Germinal center (tissue), 1 donor: Measurements from ENCODE around the gene SECTM1.
A peak's percentile ranks its signal among the peaks of the same experiment; 100 is the strongest.

Source experiments
- DNase-seq: peaks from one replicate; pipeline ENCODE4 v3.0.0; 2012; ENCODE audit warnings: mixed read lengths, low spot score

Gene SECTM1

DNA sequence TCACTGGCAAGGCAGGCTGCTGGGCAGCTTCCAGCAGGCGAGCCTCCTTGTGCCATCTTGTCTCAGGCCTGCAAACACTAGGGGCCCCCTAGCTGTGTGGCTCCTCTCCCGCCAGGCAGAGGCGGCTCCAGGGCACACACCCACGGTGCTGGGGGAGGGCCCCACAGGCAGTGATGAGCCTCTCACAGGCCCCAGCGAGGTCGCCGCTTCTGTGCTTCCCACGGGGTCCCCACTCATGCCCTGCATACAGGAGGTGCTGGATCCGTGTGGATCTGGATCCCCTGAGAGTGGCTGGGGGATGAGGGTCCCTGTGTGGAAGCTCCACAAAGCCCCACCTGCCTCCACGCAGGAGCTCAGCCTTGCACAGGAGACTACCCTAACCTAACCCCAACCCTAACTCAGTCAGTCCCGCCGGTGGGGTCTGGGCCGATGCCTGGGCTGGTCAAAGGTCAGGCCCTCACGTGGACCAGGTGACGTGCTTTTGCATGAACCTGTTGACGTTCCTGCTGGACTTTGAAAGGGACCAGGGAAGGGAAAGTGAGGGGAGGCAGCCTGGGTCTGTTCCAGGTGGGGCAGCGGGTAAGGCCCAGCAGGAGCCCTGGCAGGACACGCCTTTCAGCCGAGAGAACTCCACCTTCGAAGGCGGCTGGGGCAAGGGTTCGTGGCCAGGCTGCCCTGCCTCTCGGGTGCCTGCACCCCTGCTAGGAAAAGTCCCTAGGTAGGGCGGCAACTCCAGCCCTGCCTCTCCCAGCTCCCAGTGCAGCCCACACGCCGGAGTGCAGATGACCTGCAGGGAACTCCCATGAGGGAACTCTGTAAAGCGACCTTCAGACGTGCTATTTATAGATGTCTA lies 5.2 kb downstream of the SECTM1 start:
- no peak for DNase-seq

DNA sequence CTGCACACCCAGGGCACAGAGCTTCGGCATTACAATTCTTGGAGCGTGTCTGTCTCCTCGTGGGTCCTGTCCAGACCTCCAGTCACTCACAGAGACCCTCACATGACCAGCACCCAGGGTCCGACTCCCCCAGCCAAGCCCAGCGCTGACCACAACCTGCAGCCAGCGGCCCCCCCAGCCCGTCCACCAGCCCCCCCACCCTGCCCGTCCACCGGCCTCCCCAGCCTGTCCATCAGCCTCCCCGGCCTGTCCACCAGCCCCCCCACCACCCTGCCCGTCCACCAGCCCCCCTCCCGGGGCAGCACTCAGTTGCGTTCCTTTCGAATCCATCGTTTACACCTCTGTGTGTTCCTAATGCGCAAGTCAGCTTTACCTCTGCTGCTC lies 5.8 kb downstream of the SECTM1 start:
- DNase-seq, result no peak

GRCh38 chr17:82327289-82327688 lies 6.3 kb downstream of the SECTM1 start:
- DNase-seq, result no peak

DNA sequence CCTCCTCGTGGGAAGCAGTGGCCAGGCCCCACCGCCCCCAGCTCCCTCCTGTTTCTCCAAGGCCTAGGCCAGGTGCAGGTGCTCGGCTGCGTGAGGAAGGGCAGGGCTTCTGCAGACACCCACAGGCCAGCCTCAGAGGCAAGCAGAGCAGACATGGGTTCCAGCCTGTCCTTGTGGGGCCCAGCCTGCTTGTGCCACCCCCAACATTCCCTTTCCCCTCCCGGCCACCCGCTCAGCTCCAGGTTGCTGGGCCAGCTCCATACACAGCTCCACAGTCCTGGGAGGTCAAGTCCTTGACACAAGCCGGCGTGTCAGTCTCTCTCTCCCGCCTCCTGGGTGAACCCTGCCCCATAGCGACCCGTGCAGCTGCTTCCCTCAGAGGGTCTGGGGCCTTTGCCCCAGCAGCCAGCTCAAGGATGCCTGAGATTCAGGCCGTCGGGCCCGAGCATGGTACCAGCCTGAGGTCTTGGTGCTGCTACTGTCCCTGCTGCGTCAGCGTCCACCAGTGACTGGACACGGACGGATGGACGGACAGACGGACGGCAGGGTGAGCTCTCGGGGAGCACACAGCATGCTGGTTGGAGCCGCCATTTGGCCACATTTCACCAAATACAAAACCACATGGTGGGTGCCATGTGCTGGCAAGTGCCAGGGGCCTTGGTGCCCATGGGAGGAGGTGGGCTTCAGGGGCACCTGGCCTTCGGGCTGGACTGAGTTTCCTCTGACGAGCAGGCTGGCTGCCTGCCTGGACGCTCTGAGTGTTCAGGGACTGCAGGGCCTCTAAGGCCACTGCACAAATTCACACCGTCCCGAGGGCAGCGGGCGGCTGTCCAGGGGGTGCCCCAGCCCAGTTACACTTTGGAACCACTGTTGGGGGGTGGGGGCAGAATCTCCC lies 8.0 kb downstream of the SECTM1 start:
- no peak for DNase-seq

DNA sequence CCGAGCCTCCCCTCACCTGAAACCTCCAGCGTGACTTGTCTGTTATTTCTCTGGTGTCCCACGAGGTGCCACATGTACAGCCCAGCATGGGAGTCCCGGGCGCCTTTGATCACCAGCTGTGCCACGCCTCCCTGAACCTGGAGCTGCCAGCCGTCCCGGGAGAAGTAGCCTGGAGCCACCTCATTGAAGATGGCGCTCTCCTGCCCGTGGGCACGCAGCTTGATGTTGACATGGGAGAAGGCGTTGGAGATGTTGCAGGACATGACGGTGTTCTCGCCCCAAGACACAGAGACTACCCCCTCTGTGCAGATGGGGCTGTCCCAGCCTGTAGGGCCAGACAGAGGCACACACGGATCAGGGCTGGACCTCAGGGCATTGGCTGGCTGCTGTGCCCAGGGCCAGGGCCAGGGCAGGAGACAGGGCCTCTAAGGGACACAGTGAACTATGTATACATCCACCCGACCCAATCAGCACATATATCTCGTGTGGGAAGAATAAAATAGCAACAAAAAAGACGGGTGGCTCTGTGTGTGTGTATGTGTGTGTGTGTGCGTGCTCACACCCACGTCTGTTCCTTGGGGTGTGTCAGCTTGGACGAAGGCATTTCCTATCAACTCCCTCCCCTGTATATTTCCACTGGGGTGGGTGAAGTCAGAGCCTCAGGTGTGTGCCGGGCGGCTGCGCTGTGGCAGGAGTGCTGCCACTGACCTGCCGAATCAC lies 8.8 kb downstream of the SECTM1 start:
- DNase-seq, result no peak

GRCh38 chr17:82323514-82324234 lies 9.9 kb downstream of the SECTM1 start:
- DNase-seq, result no peak

DNA sequence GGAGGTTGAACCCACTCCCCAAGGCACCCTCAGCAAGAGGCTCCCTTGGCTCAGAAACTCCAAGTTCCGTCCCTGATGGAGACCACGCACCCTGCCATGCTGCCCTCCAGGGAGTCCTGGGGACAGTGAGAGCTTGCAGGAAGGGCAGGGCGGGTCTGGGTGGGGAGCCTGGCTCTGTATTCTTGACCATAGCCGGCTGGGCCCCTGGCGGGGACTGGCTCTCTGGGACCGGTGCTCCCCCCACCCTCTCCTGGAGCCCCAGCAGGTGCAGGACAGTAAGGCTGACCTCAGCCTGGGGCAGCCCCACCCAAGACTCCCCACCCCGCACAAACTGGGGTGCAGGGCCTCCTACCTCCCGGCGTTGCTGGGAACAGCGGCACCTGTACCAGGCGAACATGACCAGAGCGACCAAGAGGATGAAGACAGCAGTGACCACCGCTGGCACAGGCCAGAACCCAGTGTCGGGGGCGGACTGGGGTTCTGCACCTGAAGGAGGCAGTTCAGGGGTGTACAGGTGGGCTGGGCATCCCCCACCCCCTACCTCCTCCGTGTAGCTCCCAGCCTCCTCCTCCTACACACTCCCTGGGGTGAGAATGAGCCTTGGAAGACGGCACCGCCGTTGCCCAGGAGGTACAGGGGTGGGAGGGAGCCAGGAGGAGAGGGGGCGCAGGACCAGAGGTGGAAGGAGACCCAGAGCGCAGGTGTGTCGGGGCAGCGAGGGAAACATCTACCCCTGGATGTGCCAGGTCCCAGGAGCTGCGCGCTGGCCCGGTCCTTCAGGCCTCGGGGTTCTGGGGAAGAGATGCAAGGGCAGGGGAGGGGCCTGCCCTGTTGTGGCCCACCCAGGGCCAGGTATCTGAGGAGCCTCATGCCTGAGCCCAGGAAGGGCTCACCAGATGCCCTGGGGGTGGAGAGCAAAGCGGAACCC lies 10.8 kb downstream of the SECTM1 start:
- DNase-seq, result no peak

DNA sequence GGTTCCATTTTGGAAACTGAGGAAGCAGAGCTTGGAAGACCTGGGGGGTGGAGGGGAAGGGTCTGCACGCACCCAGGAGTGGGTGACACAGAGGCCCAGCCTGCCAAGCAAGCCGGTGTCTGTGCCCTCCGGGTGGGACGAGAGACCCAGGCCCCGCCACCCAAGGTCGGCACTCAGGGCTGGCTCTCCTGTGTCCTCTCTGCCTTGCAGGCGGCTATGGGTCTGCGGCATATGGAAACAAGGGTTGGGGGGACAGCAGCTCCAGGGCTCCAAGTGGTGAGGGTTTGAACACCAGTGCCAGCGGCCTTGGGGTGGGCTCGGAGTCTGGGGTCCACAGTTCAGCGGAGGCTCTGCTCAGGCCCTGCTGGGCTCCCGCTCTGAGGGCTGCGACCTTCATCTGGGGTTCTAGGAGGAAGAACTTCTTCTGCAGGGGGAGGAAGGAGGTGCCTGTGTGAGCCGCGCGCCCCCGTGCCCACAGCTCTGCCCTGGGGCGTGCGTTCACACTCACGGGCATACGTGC lies 11.6 kb downstream of the SECTM1 start:
- no peak for DNase-seq

DNA sequence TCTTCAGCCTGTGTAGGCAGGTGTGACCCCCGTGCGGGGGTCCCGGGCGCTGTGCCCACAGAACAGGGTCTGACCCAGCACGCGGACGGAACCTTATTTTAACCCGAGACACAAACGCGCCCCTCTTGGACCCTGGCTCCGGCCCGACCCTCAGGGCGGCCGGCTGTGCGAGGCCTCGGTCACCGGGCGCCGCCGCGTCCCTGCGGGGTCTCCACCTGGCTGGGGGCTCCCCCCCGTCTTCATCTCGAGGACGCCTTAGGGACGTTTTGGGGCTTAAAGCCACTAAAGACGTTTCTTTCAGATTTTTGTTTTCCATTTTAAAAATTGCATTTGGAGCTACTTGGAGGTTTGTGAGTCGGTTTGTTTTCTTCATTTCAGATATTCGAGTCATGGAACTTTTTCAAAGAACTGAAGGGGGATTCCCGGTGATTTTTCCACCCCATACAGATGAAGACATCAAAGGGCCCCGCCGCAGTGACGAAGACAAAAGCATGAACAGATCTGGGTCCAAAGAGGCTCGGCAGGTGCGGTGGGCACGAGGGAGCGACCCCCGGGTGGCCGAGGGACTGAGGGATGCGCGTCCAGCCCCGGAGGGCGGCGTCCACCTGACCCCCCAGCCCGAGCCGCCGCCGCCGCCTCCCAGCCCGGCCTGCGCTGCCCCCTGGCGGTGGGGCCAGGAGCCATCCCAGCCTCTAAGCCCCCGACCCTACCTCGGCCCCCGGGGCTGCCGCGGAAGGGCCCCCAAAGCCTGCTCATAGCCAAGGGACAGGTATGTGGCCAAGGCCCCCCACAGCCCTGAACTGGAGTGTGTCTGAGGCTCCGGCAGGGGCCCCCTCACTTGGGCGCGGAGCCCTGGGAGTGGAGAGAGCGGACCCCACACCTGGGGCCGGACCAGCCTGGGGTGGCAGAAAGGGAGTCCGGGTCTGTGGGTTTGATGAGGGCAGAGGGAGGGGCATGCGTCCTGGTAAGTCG lies 12.3 kb downstream of the SECTM1 start:
- DNase-seq, result peak; percentile 69

GRCh38 chr17:82320140-82320840 lies 13.3 kb downstream of the SECTM1 start:
- no peak for DNase-seq

- no peak for DNase-seq
These were observed 13.9 kb downstream of the SECTM1 start for GRCh38 chr17:82319619-82320062.

DNA sequence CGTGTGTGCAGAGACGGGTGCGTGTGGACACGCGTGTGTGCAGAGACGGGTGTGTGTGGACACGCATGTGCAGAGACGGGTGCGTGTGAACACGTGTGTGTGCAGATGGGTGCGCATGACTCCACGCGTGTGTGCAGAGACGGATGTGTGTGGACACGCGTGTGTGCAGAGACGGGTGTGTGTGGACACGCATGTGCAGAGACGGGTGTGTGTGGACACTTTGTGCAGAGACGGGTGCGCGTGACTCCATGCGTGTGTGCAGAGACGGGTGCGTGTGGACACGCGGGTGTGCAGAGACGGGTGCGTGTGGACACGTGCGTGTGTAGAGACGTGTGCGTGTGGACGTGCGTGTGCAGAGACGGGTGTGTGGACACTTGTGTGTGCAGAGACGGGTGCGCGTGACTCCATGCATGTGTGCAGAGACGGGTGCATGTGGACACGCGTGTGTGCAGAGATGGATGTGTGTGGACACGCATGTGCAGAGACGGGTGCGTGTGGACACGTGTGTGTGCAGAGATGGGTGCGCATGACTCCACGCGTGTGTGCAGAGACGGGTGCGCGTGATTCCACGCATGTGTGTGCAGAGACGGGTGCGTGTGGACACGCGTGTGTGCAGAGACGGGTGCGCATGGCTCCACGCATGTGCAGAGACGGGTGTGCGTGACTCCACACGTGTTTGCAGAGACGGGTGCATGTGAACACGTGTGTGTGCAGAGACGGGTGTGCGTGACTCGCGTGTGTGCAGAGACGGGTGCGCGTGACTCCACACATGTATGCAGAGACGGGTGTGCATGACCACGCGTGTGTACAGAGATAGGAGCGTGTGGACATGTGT lies 14.6 kb downstream of the SECTM1 start:
- DNase-seq, result no peak

DNA sequence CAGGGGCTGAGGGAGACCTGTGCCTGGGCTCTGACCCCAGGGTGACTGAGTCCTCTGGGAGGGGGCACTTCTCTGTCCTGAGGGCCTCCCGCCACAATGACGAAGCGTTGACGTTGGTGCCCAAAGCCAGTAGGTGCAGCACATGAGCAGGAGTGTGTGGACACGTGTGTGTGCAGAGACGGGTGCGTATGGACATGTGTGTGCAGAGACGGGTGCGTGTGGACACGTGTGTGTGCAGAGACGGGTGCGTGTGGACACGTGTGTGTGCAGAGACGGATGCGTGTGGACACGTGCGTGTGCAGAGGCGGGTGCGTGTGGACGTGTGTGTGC lies 15.4 kb downstream of the SECTM1 start:
- no peak for DNase-seq

- DNase-seq, result no peak
These were observed 16.0 kb downstream of the SECTM1 start, which contains the start of gene CD7 for GRCh38 chr17:82317394-82318168. Gene CD7 (minus strand): TSS chr17:82317608. CDS start chr17:82317495, 113 bp downstream.

- no peak for DNase-seq
These were observed 16.7 kb downstream of the SECTM1 start for GRCh38 chr17:82316651-82317393.
